A673 (cell line): ENCODE data around the gene ZBTB34.

Source experiments
- CTCF ChIP-seq: fragments of 300-800, 200-600 bp; sonication (generic); conservative IDR thresholded peaks from 2 replicates; pipeline ENCODE4 v1.5.1; 2017; ENCODE audit warnings: low read depth, mild to moderate bottlenecking, antibody characterized with exemption, low read length, moderate library complexity, mixed read lengths
- EZH2 ChIP-seq: fragments of 200-600 bp; sonication (generic); IDR thresholded peaks from 2 replicates; pipeline ENCODE4 v1.6.1; 2017; ENCODE audit warnings: borderline replicate concordance, low read depth, mild to moderate bottlenecking, mixed read lengths, antibody characterized with exemption, low read length; ENCODE audit not compliant: poor library complexity, severe bottlenecking

GRCh38 chr9:126847051-126847450 lies 13.4 kb upstream of the ZBTB34 start:
- TF ChIP-seq CTCF: no peak
- no peak for TF ChIP-seq EZH2
